ENCODE results near the gene CAST.

- TF ChIP-seq POLR2A (IDR thresholded peaks at IDR 0.05; ENCODE audit: low read length), result no peak
- no peak for TF ChIP-seq GATA1 (IDR thresholded peaks at IDR 0.05; ENCODE audit: low read depth, low read length)
These were observed 963 bp upstream of the CAST start for GRCh38 chr5:96660971-96661854.

Measured in erythroblast (primary cell).